HCT116 (cell line): ENCODE measurements around the gene SCN3A. TPM values are rescaled to one million over a fixed set of nuclear protein-coding genes. Genes with fewer than 3 reads are reported as not detected.

Source experiments
- ATAC-seq: fragments of 200-7000 bp; cut with Tn5 transposase; 2 replicates; pipeline ENCODE4 v1.9.1; 2020; ENCODE audit warnings: mild to moderate bottlenecking, moderate library complexity
- BruUV-seq: library from RNA; stranded (reverse); fragments of 400-500 nt; replicated peaks from 2 replicates; lab custom pipeline; 2021; lab: Mats Ljungman, UMichigan
- CTCF ChIA-PET: fragments of 300-600 bp; sonication (Branson Sonifier 250); formaldehyde crosslinking; loops from one replicate; lab custom pipeline; 2021; ENCODE audit warnings: antibody characterized with exemption; lab: Charles Lee
- POLR2A ChIA-PET: fragments of 300-600, 350-600 bp; sonication (Branson Sonifier 250); formaldehyde crosslinking; loops from one replicate; lab custom pipeline; 2021; ENCODE audit warnings: antibody characterized with exemption; lab: Charles Lee
- RAD21 ChIA-PET, 2 experiments: fragments of 300-600 bp; sonication (Branson Sonifier 250); formaldehyde crosslinking; loops; one replicate each; lab custom pipeline; 2023; ENCODE audit warnings: low total read pairs in 2 of 2; ENCODE audit not compliant: uncharacterized antibody in 2 of 2, unreplicated experiment in 2 of 2, low non-redundant PET in 1 of 2; lab: Charles Lee
- DNase-seq: peaks from one replicate; pipeline ENCODE4 v3.0.0-alpha.2; 2010; ENCODE audit warnings: low read depth, low spot score
- H2AFZ ChIP-seq: fragments of 200-600 bp; shearing (Covaris generic), sonication (generic); 2 replicates; pipeline ENCODE4 v1.6.1; 2017; ENCODE audit warnings: low read depth, mixed run types, mixed read lengths, antibody characterized with exemption, low read length; ENCODE audit not compliant: poor library complexity, severe bottlenecking
- H3K27ac ChIP-seq: 2 replicates; pipeline ENCODE4 v1.5.1; 2012; ENCODE audit warnings: low read depth, low read length
- H3K27me3 ChIP-seq: fragments of 200-600 bp; sonication (generic); 2 replicates; pipeline ENCODE4 v1.6.1; 2016; ENCODE audit warnings: mixed run types, low read length, mixed read lengths; ENCODE audit not compliant: insufficient read depth
- H3K36me3 ChIP-seq, 2 experiments: fragments of 200-500 bp in 1 of 2; fragments of 200-600 bp in 1 of 2; sonication (Bioruptor generic) in 1 of 2; sonication (generic) in 1 of 2; 2 replicates each; pipeline versions ENCODE4 v1.5.1 to v1.6.1; 2014 to 2016; ENCODE audit warnings: low read length in 2 of 2, inconsistent platforms in 1 of 2, mixed read lengths in 1 of 2, mixed run types in 1 of 2; ENCODE audit not compliant: insufficient read depth in 2 of 2, control insufficient read depth in 1 of 2
- H3K4me1 ChIP-seq, 2 experiments: fragments of 200-600 bp in 1 of 2; sonication (generic) in 1 of 2; 2 replicates each; pipeline versions ENCODE4 v1.5.1 to v1.6.1; 2012 to 2017; ENCODE audit warnings: low read length in 2 of 2, inconsistent platforms in 1 of 2, mild to moderate bottlenecking in 1 of 2, mixed read lengths in 1 of 2, mixed run types in 1 of 2, moderate library complexity in 1 of 2; ENCODE audit not compliant: insufficient read depth in 2 of 2, control insufficient read depth in 1 of 2
- H3K4me2 ChIP-seq: fragments of 200-600 bp; sonication (generic); 2 replicates; pipeline ENCODE4 v1.6.1; 2017; ENCODE audit warnings: mixed run types, low read length, mixed read lengths
- H3K4me3 ChIP-seq, 2 experiments: fragments of 200-600 bp in 1 of 2; sonication (generic) in 1 of 2; replicated peaks in 1 of 2; 2 replicates each; pipeline ENCODE4 v1.5.1; 2011 to 2016; ENCODE audit warnings: low read length in 2 of 2, control low read depth in 1 of 2, low read depth in 1 of 2, mild to moderate bottlenecking in 1 of 2, mixed read lengths in 1 of 2, mixed run types in 1 of 2
- H3K79me2 ChIP-seq: fragments of 200-600 bp; sonication (generic); 2 replicates; pipeline ENCODE4 v1.6.1; 2017; ENCODE audit warnings: mild to moderate bottlenecking, mixed run types, low read length, moderate library complexity, mixed read lengths; ENCODE audit not compliant: insufficient read depth
- H3K9ac ChIP-seq: fragments of 200-600 bp; sonication (generic); 2 replicates; pipeline ENCODE4 v1.6.1; 2016; ENCODE audit warnings: low read length, mixed read lengths
- H3K9me2 ChIP-seq: fragments of 200-600 bp; sonication (generic), shearing (Covaris generic); 2 replicates; pipeline ENCODE4 v1.6.1; 2017; ENCODE audit warnings: mixed run types, mild to moderate bottlenecking, moderate library complexity; ENCODE audit not compliant: insufficient read depth
- H3K9me3 ChIP-seq, 2 experiments: fragments of 200-500 bp in 1 of 2; fragments of 200-600 bp in 1 of 2; sonication (Bioruptor generic) in 1 of 2; sonication (generic) in 1 of 2; 2 replicates each; pipeline ENCODE4 v1.6.1; 2014 to 2017; ENCODE audit warnings: low read length in 2 of 2, mixed read lengths in 2 of 2, inconsistent platforms in 1 of 2, low read depth in 1 of 2, mild to moderate bottlenecking in 1 of 2, mixed run types in 1 of 2, moderate library complexity in 1 of 2; ENCODE audit not compliant: control insufficient read depth in 1 of 2, insufficient read depth in 1 of 2
- H4K20me1 ChIP-seq: fragments of 200-600 bp; sonication (generic), shearing (Covaris generic); 2 replicates; pipeline ENCODE4 v1.6.1; 2017; ENCODE audit warnings: mixed run types, mild to moderate bottlenecking, moderate library complexity; ENCODE audit not compliant: insufficient read depth
- EGR1 ChIP-seq: IDR thresholded peaks from 2 replicates; pipeline ENCODE4 v1.6.1; 2012; ENCODE audit warnings: low read depth
- FOSL1 ChIP-seq: IDR thresholded peaks from 2 replicates; pipeline ENCODE4 v1.6.1; 2012; ENCODE audit warnings: low read depth
- JUND ChIP-seq: IDR thresholded peaks from 2 replicates; pipeline ENCODE4 v1.6.1; 2012
- POLR2A ChIP-seq: IDR thresholded peaks from 2 replicates; pipeline ENCODE4 v1.7.0; 2011; ENCODE audit warnings: borderline replicate concordance; ENCODE audit not compliant: insufficient read depth, insufficient read length; ENCODE audit errors: extremely low read depth
- RAD21 ChIP-seq: IDR thresholded peaks from 2 replicates; pipeline ENCODE4 v1.6.1; 2012; ENCODE audit warnings: low read depth, mild to moderate bottlenecking
- REST ChIP-seq: IDR thresholded peaks from 2 replicates; pipeline ENCODE4 v1.6.1; 2012; ENCODE audit warnings: low read depth
- SP1 ChIP-seq: IDR thresholded peaks from 2 replicates; pipeline ENCODE4 v1.6.1; 2012; ENCODE audit warnings: low read depth
- intact Hi-C: fragments of 100-400 bp; cut with micrococcal nuclease; formaldehyde crosslinking; loops from 2 replicates; pipeline ENCODE4 v1.10.0; 2022
- total RNA-seq: library from RNA; stranded (reverse); gene quantifications from one replicate; pipeline ENCODE4 v1.2.1, GENCODE V29; 2021; ENCODE audit not compliant: unreplicated experiment
- TF ChIP-seq, protein P1 (sequence below), 3 experiments: fragments of 200-600 bp in 1 of 3; sonication (generic) in 1 of 3; IDR thresholded peaks in 2 of 3; conservative IDR thresholded peaks in 1 of 3; 2 replicates each; pipeline ENCODE4 v1.5.1; 2012 to 2017; ENCODE audit warnings: low read depth in 2 of 3, low read length in 2 of 3, antibody characterized with exemption in 1 of 3, borderline replicate concordance in 1 of 3, control low read depth in 1 of 3, mild to moderate bottlenecking in 1 of 3, mixed read lengths in 1 of 3, mixed run types in 1 of 3, moderate library complexity in 1 of 3; ENCODE audit not compliant: insufficient read depth in 1 of 3
- TF ChIP-seq, protein P2 (sequence below): IDR thresholded peaks from 2 replicates; pipeline ENCODE4 v1.6.1; 2011; ENCODE audit warnings: mild to moderate bottlenecking, low read length, moderate library complexity; ENCODE audit not compliant: insufficient replicate concordance; ENCODE audit errors: extremely low read depth

Gene SCN3A
- total RNA-seq, 1 experiment from 2014 or later, result not detected

DNA sequence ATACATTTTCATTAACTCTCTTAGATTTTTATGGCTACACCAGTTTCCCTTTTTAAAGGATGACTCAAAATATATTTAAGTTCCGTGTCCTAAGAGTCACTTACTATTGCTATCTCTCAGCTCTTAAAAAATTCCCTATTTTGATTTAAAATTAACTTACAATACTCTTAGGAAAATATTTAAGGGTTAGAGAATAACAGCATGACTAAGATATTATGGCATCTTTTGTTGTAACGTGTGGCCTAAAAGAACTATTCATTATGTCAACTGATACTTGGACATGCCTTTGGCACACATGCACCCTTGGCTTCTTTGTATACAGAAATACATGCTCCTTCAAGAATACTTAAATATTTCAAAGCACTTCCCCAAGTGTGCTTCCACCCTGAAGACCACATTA lies 42.3 kb downstream of the SCN3A start (continued):
- TF ChIP-seq, protein P1, sequence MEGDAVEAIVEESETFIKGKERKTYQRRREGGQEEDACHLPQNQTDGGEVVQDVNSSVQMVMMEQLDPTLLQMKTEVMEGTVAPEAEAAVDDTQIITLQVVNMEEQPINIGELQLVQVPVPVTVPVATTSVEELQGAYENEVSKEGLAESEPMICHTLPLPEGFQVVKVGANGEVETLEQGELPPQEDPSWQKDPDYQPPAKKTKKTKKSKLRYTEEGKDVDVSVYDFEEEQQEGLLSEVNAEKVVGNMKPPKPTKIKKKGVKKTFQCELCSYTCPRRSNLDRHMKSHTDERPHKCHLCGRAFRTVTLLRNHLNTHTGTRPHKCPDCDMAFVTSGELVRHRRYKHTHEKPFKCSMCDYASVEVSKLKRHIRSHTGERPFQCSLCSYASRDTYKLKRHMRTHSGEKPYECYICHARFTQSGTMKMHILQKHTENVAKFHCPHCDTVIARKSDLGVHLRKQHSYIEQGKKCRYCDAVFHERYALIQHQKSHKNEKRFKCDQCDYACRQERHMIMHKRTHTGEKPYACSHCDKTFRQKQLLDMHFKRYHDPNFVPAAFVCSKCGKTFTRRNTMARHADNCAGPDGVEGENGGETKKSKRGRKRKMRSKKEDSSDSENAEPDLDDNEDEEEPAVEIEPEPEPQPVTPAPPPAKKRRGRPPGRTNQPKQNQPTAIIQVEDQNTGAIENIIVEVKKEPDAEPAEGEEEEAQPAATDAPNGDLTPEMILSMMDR (IDR thresholded peaks at IDR 0.05 in 2 of 3, conservative IDR thresholded peaks at IDR 0.05 in 1 of 3; ENCODE audit: borderline replicate concordance in 1 of 3, insufficient read depth in 1 of 3, low read depth in 2 of 3, low read length in 2 of 3), result no peak
- TF ChIP-seq JUND, result no peak
- TF ChIP-seq RAD21, result no peak

GRCh38 chr2:165157160-165157559 lies 46.7 kb downstream of the SCN3A start:
- no peaks in the 10 kb centered on the region; the same call in 1 of the 2 replicates for H3K27me3 ChIP-seq
- RAD21 ChIA-PET, result no interaction called here
- DNase-seq (no peak), ATAC-seq (no peak)
- CTCF ChIA-PET, result no interaction called here
- no TSS peak for BruUV-seq
- H3K4me2 ChIP-seq, result no peak overlapping the region
- intact Hi-C loops, result no loop called here
- H2AFZ ChIP-seq, result no peak overlapping the region
- H3K4me1 ChIP-seq, result no peaks in the 10 kb centered on the region
- POLR2A ChIA-PET, result no interaction called here
- no peaks in the 10 kb centered on the region for H3K79me2 ChIP-seq
- no peak for TF ChIP-seq REST
- TF ChIP-seq POLR2A, result no peak
- TF ChIP-seq EGR1, result no peak
- TF ChIP-seq SP1, result no peak
- TF ChIP-seq, protein P2, sequence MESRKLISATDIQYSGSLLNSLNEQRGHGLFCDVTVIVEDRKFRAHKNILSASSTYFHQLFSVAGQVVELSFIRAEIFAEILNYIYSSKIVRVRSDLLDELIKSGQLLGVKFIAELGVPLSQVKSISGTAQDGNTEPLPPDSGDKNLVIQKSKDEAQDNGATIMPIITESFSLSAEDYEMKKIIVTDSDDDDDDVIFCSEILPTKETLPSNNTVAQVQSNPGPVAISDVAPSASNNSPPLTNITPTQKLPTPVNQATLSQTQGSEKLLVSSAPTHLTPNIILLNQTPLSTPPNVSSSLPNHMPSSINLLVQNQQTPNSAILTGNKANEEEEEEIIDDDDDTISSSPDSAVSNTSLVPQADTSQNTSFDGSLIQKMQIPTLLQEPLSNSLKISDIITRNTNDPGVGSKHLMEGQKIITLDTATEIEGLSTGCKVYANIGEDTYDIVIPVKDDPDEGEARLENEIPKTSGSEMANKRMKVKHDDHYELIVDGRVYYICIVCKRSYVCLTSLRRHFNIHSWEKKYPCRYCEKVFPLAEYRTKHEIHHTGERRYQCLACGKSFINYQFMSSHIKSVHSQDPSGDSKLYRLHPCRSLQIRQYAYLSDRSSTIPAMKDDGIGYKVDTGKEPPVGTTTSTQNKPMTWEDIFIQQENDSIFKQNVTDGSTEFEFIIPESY, result no peak
- no peak for TF ChIP-seq JUND
- TF ChIP-seq FOSL1, result no peak
- TF ChIP-seq, all 23 proteins: peak for 0
- no peak overlapping the region for H3K9ac ChIP-seq
- no peak overlapping the region for H3K4me3 ChIP-seq
- no peaks in the 10 kb centered on the region for H3K36me3 ChIP-seq
- no peak overlapping the region for H3K27ac ChIP-seq
- no peaks in the 10 kb centered on the region for H4K20me1 ChIP-seq
- no peaks in the 10 kb centered on the region for H3K9me3 ChIP-seq
- no peaks in the 10 kb centered on the region for H3K9me2 ChIP-seq
